Liver (tissue), 9 donors: Measurements from ENCODE around the gene MMEL1. TPM values are rescaled to one million over a fixed set of nuclear protein-coding genes. Genes with fewer than 3 reads are reported as not detected.

ENCODE experiments used
- DNase-seq: peaks from one replicate; pipeline ENCODE4 v3.0.0-alpha.2; 2017; ENCODE audit warnings: low spot score
- H3K27ac ChIP-seq, 2 donors: one replicate each; pipeline ENCODE4 v1.7.0; 2013; ENCODE audit warnings: inconsistent platforms in 2 of 2, low read length in 2 of 2, control low read depth in 1 of 2, low read depth in 1 of 2, mild to moderate bottlenecking in 1 of 2
- H3K27me3 ChIP-seq, 4 donors: one replicate each; pipeline versions ENCODE4 v1.6.1 to v1.7.0; 2013; ENCODE audit warnings: low read length in 3 of 4, inconsistent platforms in 1 of 4, mild to moderate bottlenecking in 1 of 4, moderate library complexity in 1 of 4; ENCODE audit not compliant: control insufficient read depth in 4 of 4, insufficient read depth in 4 of 4
- H3K36me3 ChIP-seq, 4 donors: one replicate each; pipeline versions ENCODE4 v1.6.1 to v1.7.0; 2013; ENCODE audit warnings: low read length in 3 of 4, mild to moderate bottlenecking in 3 of 4, low read depth in 1 of 4, moderate library complexity in 1 of 4; ENCODE audit not compliant: control insufficient read depth in 4 of 4, insufficient read depth in 3 of 4
- H3K4me1 ChIP-seq, 4 donors: one replicate each; pipeline versions ENCODE4 v1.6.1 to v1.7.0; 2013; ENCODE audit warnings: low read length in 3 of 4, mild to moderate bottlenecking in 3 of 4, moderate library complexity in 1 of 4; ENCODE audit not compliant: control insufficient read depth in 4 of 4, insufficient read depth in 4 of 4
- H3K4me3 ChIP-seq, 3 donors: one replicate each; pipeline versions ENCODE4 v1.6.1 to v1.7.0; 2013; ENCODE audit warnings: low read length in 3 of 3, control low read depth in 1 of 3, low read depth in 1 of 3, mild to moderate bottlenecking in 1 of 3
- H3K9ac ChIP-seq, 2 donors: one replicate each; pipeline ENCODE4 v1.7.0; 2013; ENCODE audit warnings: low read length in 2 of 2, mild to moderate bottlenecking in 2 of 2, moderate library complexity in 2 of 2, control low read depth in 1 of 2, low read depth in 1 of 2
- H3K9me3 ChIP-seq, 4 donors: one replicate each; pipeline versions ENCODE4 v1.6.1 to v1.7.0; 2013; ENCODE audit warnings: low read length in 3 of 4; ENCODE audit not compliant: control insufficient read depth in 4 of 4
- ATF3 ChIP-seq: IDR thresholded peaks from 2 replicates; pipeline ENCODE4 v1.6.1; 2016; ENCODE audit warnings: antibody characterized with exemption
- CTCF ChIP-seq: fragments of 150-350 bp; IDR thresholded peaks from 2 replicates; pipeline ENCODE4 v1.5.1; 2017; ENCODE audit warnings: improper control_type of control experiment, low read depth, low read length; ENCODE audit not compliant: missing input control
- EGR1 ChIP-seq, 2 donors: IDR thresholded peaks; 2 replicates each; pipeline ENCODE4 v1.6.1; 2016 to 2018; ENCODE audit warnings: antibody characterized with exemption in 2 of 2, low read depth in 2 of 2
- FOXA1 ChIP-seq: IDR thresholded peaks from 2 replicates; pipeline ENCODE4 v1.6.1; 2016; ENCODE audit warnings: antibody characterized with exemption
- FOXA2 ChIP-seq: IDR thresholded peaks from 2 replicates; pipeline ENCODE4 v1.6.1; 2016; ENCODE audit warnings: antibody characterized with exemption
- GABPA ChIP-seq, 2 donors: IDR thresholded peaks in 1 of 2; conservative IDR thresholded peaks in 1 of 2; 2 replicates each; pipeline ENCODE4 v1.6.1; 2016; ENCODE audit warnings: antibody characterized with exemption in 2 of 2, mild to moderate bottlenecking in 1 of 2, moderate library complexity in 1 of 2
- HNF4A ChIP-seq, 2 donors: conservative IDR thresholded peaks; 2 replicates each; pipeline ENCODE4 v1.6.1; 2016; ENCODE audit warnings: antibody characterized with exemption in 2 of 2, mild to moderate bottlenecking in 2 of 2
- JUND ChIP-seq, 2 donors: IDR thresholded peaks; 2 replicates each; pipeline ENCODE4 v1.6.1; 2016; ENCODE audit warnings: antibody characterized with exemption in 2 of 2
- MAX ChIP-seq: IDR thresholded peaks from 2 replicates; pipeline ENCODE4 v1.6.1; 2016; ENCODE audit warnings: antibody characterized with exemption
- NR2F2 ChIP-seq: IDR thresholded peaks from 2 replicates; pipeline ENCODE4 v1.6.1; 2016; ENCODE audit warnings: antibody characterized with exemption
- RAD21 ChIP-seq, 2 donors: IDR thresholded peaks; 2 replicates each; pipeline ENCODE4 v1.6.1; 2016; ENCODE audit warnings: antibody characterized with exemption in 2 of 2, mild to moderate bottlenecking in 2 of 2
- REST ChIP-seq: IDR thresholded peaks from 2 replicates; pipeline ENCODE4 v1.6.1; 2016; ENCODE audit warnings: antibody characterized with exemption, mild to moderate bottlenecking
- RXRA ChIP-seq, 2 donors: IDR thresholded peaks; 2 replicates each; pipeline ENCODE4 v1.6.1; 2017 to 2018; ENCODE audit warnings: antibody characterized with exemption in 2 of 2, mild to moderate bottlenecking in 1 of 2
- SP1 ChIP-seq: IDR thresholded peaks from 2 replicates; pipeline ENCODE4 v1.6.1; 2018; ENCODE audit warnings: antibody characterized with exemption, mild to moderate bottlenecking
- TAF1 ChIP-seq: conservative IDR thresholded peaks from 2 replicates; pipeline ENCODE4 v1.6.1; 2016; ENCODE audit warnings: antibody characterized with exemption, mild to moderate bottlenecking
- YY1 ChIP-seq: IDR thresholded peaks from 2 replicates; pipeline ENCODE4 v1.6.1; 2016; ENCODE audit warnings: antibody characterized with exemption, mild to moderate bottlenecking
- ZBTB33 ChIP-seq: IDR thresholded peaks from 2 replicates; pipeline ENCODE4 v1.6.1; 2016; ENCODE audit warnings: antibody characterized with exemption
- WGBS: extraction: QIAGEN DNeasy Blood & Tissue Kit; methylation state at CpG from one replicate; pipeline ENCODE4 v1.1.7; 2013; 5-methylcytosine and 5-hydroxymethylcytosine counted together
- polyA plus RNA-seq, 2 donors: library from polyadenylated mRNA; stranded (reverse) in 1 of 2; unstranded in 1 of 2; fragments of 200-250 nt in 1 of 2; fragments of >200 nt in 1 of 2; fragmentation: Nextera tagmentation in 1 of 2; extraction: Ambion mirVana in 1 of 2; gene quantifications; one replicate each; pipeline versions ENCODE4 v1.2.1 to v1.2.3, GENCODE V29; 2013 to 2015
- total RNA-seq, 2 donors: library from RNA; depleted of rRNA; stranded (reverse); fragments of >200 nt; gene quantifications; one replicate each; pipeline ENCODE4 v1.2.3, GENCODE V29; 2014
- donor health status: healthy.
- donor health status: healthy.
- donor health status: healthy.
- donor health status: healthy.
- donor health status: healthy.

The MMEL1 gene
- total and polyA plus RNA-seq, 4 donors, result under 0.01 to 0.42 TPM; not detected in 2

GRCh38 chr1:2564815-2565374 is 67.9 kb downstream of the MMEL1 start:
- WGBS, result 59% methylated on average over 14 of the region's 14 CpGs
- TF ChIP-seq ATF3, result no peak
- no peak for TF ChIP-seq REST
- TF ChIP-seq ZBTB33, result no peak
- no peak for TF ChIP-seq HNF4A (conservative IDR thresholded peaks at IDR 0.05)
- TF ChIP-seq EGR1 (IDR thresholded peaks at IDR 0.05; ENCODE audit: low read depth in 2 of 2), result no peak
- no peak for TF ChIP-seq TAF1
- no peak for TF ChIP-seq MAX
- TF ChIP-seq YY1, result no peak
- TF ChIP-seq CTCF, result no peak
- TF ChIP-seq FOXA1, result no peak
- Histone ChIP-seq H3K9ac (no peak overlapping the region), H3K4me1 (no peaks in the 10 kb centered on the region), H3K9me3 (no peaks in the 10 kb centered on the region), H3K36me3 (peaks cover 7 to 24% (median 9%) of the 10 kb centered on the region in 4 donors), H3K27me3 (no peaks in the 10 kb centered on the region), H3K4me3 (no peak overlapping the region), H3K27ac (no peak overlapping the region)
- no peak for DNase-seq

GRCh38 chr1:2564006-2564814 is 68.6 kb downstream of the MMEL1 start:
- TF ChIP-seq NR2F2 (no peak), RAD21 (IDR thresholded peaks at IDR 0.05) (no peak), YY1 (no peak), GABPA (IDR thresholded peaks at IDR 0.05 in 1 of 2, conservative IDR thresholded peaks at IDR 0.05 in 1 of 2) (no peak), REST (no peak), TAF1 (no peak), SP1 (no peak), JUND (IDR thresholded peaks at IDR 0.05) (no peak), RXRA (IDR thresholded peaks at IDR 0.05) (no peak), FOXA2 (no peak), FOXA1 (no peak), EGR1 (IDR thresholded peaks at IDR 0.05; ENCODE audit: low read depth in 2 of 2) (no peak), MAX (no peak)
- 89% methylated on average over 20 of the region's 20 CpGs for WGBS
- Histone ChIP-seq H3K4me1 (no peaks in the 10 kb centered on the region), H3K4me3 (no peak overlapping the region), H3K36me3 (peaks cover 7 to 29% (median 13%) of the 10 kb centered on the region in 4 donors), H3K27me3 (no peaks in the 10 kb centered on the region), H3K9me3 (no peaks in the 10 kb centered on the region), H3K9ac (no peak overlapping the region), H3K27ac (no peak overlapping the region)
- DNase-seq, result no peak
